KOPT-K1 (cell line): ENCODE results near the gene STX4.

Source experiments
- H3K27ac ChIP-seq: fragments of 200-600 bp; sonication (generic); 2 replicates; pipeline ENCODE4 v1.5.1; 2016; ENCODE audit warnings: antibody characterized with exemption, mild to moderate bottlenecking, low read depth, low read length; ENCODE audit not compliant: poor library complexity, severe bottlenecking
- H3K36me3 ChIP-seq: fragments of 200-600 bp; sonication (generic); 2 replicates; pipeline ENCODE4 v1.5.1; 2017; ENCODE audit warnings: antibody characterized with exemption, mild to moderate bottlenecking, low read length, moderate library complexity; ENCODE audit not compliant: insufficient read depth
- H3K9me3 ChIP-seq: fragments of 200-600 bp; sonication (generic); 2 replicates; pipeline ENCODE4 v1.5.1; 2017; ENCODE audit warnings: antibody characterized with exemption, low read length, mild to moderate bottlenecking; ENCODE audit not compliant: insufficient read depth, poor library complexity, severe bottlenecking

STX4 gene

GRCh38 chr16:31032736-31033708, at the start of gene STX4:
Gene STX4, plus strand, starts transcription at chr16:31033558. Its CDS starts 248 bp downstream, at chr16:31033806.
- Histone ChIP-seq H3K9me3 (no peaks in the 10 kb centered on the region), H3K27ac (peak within 1 kb of the TSS; percentile 55), H3K36me3 (peaks cover 4% of the 10 kb centered on the region; the same call in 1 of the 2 replicates)

GRCh38 chr16:30983898-30984610, 49.3 kb upstream of the STX4 start:
- Histone ChIP-seq H3K9me3 (no peaks in the 10 kb centered on the region), H3K36me3 (peaks cover 72% of the 10 kb centered on the region), H3K27ac (no peak overlapping the region)

GRCh38 chr16:30984669-30985400, 48.5 kb upstream of the STX4 start, which contains the start of gene HSD3B7:
Gene HSD3B7, plus strand, starts transcription at chr16:30985207. Its CDS starts 452 bp downstream, at chr16:30985659.
- peaks cover 64% of the 10 kb centered on the region for H3K36me3 ChIP-seq
- H3K27ac ChIP-seq = no peak within 1 kb of the TSS
- no peaks in the 10 kb centered on the region for H3K9me3 ChIP-seq

DNA sequence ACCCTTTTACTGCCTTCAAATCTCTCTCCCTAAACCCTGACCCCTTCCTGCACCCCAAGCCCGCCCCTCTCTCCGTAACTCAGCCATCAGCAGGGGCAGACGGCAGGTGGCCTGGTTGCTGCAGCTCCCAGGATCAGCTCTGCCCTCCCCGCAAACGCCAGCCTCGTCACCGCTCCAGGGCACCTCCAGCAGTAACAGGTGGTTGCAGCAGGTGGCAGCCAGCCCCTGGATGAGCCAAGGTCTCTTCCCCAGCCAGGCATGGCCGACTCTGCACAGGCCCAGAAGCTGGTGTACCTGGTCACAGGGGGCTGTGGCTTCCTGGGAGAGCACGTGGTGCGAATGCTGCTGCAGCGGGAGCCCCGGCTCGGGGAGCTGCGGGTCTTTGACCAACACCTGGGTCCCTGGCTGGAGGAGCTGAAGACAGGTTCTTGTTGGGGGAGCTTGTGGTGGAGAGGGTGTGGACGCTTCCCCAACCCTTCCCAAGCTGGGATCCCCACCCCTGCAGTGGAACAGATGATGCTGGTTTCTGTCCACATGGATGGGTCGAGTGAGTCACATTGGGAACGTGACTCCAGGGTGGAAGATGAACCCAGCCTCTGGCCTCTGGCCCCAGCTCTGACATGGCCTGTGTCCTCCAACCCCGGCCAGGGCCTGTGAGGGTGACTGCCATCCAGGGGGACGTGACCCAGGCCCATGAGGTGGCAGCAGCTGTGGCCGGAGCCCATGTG, 47.8 kb upstream of the STX4 start:
- H3K27ac ChIP-seq = no peak overlapping the region
- no peaks in the 10 kb centered on the region for H3K9me3 ChIP-seq
- peaks cover 57% of the 10 kb centered on the region for H3K36me3 ChIP-seq

DNA sequence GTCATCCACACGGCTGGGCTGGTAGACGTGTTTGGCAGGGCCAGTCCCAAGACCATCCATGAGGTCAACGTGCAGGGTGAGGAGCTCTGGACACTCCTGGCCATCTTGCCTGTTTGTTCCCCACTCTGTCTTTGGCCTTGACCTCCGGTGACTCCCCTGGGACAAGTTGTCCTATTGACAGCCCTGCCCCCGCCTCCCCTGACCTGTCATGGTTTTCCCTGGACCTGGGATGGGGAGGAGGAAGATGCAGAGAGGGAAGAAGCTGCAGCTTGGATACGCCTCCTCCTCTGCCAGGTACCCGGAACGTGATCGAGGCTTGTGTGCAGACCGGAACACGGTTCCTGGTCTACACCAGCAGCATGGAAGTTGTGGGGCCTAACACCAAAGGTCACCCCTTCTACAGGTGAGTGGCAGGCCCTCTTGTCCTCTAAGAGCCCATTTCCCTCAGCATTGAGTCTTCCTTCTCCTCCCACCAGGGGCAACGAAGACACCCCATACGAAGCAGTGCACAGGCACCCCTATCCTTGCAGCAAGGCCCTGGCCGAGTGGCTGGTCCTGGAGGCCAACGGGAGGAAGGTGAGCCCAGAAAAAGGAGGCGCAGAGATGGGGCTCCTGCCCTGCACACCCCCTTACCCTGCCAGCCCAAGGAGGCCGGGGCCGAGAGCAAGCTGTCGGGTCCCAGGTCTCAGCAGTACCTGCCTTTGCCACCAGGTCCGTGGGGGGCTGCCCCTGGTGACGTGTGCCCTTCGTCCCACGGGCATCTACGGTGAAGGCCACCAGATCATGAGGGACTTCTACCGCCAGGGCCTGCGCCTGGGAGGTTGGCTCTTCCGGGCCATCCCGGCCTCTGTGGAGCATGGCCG, 47.0 kb upstream of the STX4 start:
- H3K36me3 ChIP-seq = peaks cover 49% of the 10 kb centered on the region
- H3K9me3 ChIP-seq = no peaks in the 10 kb centered on the region
- no peak overlapping the region for H3K27ac ChIP-seq

DNA sequence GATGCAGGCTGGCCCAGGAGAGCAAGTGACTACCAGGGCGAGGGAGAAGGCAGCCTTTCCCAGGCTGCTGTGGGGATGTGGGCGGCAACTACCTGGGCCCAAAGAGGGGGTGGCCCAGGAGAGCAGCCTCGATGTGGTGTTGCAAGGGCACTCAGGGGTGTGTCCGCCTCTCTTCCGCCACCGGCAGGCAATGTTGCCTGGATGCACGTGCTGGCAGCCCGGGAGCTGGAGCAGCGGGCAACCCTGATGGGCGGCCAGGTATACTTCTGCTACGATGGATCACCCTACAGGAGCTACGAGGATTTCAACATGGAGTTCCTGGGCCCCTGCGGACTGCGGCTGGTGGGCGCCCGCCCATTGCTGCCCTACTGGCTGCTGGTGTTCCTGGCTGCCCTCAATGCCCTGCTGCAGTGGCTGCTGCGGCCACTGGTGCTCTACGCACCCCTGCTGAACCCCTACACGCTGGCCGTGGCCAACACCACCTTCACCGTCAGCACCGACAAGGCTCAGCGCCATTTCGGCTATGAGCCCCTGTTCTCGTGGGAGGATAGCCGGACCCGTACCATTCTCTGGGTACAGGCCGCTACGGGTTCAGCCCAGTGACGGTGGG, 45.7 kb upstream of the STX4 start:
- Histone ChIP-seq H3K9me3 (no peaks in the 10 kb centered on the region), H3K27ac (no peak overlapping the region), H3K36me3 (peaks cover 36% of the 10 kb centered on the region; the same call in 1 of the 2 replicates)

- no peak overlapping the region for H3K27ac ChIP-seq
- no peaks in the 10 kb centered on the region for H3K9me3 ChIP-seq
- H3K36me3 ChIP-seq = peaks cover 17% of the 10 kb centered on the region; the same call in 1 of the 2 replicates
These were observed 43.8 kb upstream of the STX4 start for GRCh38 chr16:30989469-30990047.

DNA sequence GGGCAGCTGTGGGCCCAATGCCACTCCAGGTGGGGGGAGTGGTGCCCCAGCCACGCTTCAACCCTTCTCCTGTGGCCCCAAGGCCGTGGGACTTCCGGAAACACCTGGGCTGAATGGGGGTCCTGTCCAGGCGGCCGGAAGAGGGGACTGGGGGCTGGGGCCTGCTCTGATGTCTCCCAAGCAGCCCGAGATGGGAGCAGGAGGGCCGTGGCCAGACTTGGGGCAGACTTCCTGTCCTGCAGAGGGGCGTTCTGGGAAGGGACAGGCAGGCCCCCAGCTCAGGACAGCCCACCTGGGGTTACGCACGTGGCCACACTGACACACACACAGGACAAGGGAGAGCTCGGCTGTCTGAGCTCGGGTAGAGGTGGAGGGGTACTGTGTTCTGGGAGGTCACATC, 43.3 kb upstream of the STX4 start:
- H3K9me3 ChIP-seq = no peaks in the 10 kb centered on the region
- H3K36me3 ChIP-seq = peaks cover 13% of the 10 kb centered on the region; the same call in 1 of the 2 replicates
- no peak overlapping the region for H3K27ac ChIP-seq

- Histone ChIP-seq H3K36me3 (peaks cover 4% of the 10 kb centered on the region; the same call in 1 of the 2 replicates), H3K9me3 (no peaks in the 10 kb centered on the region), H3K27ac (no peak overlapping the region)
These were observed 42.3 kb upstream of the STX4 start for GRCh38 chr16:30991052-30991451.

GRCh38 chr16:30992276-30992780, 41.0 kb upstream of the STX4 start:
- no peaks in the 10 kb centered on the region for H3K9me3 ChIP-seq
- no peak overlapping the region for H3K27ac ChIP-seq
- H3K36me3 ChIP-seq = no peaks in the 10 kb centered on the region; the same call in 1 of the 2 replicates

GRCh38 chr16:30992931-30993816, 40.2 kb upstream of the STX4 start:
- H3K27ac ChIP-seq = no peak overlapping the region
- H3K9me3 ChIP-seq = no peaks in the 10 kb centered on the region
- H3K36me3 ChIP-seq = no peaks in the 10 kb centered on the region

DNA sequence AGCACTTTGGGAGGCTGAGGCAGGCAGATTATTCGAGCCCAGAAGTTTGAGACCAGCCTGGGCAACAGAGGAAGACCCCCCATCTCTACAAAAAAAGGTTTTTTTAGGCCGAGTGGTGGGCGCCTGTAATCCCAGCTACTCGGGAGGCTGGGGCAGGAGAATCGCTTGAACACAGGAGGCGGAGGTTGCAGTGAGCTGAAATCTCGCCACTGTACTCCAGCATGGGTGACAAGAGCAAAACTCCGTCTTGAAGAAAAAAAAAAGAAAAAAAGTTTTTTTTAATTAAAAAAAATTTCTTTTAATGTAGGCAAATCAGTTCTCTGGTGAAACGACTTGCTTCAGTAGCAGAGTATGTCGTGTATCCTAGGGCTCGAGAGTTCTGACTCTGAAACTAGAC, 37.4 kb upstream of the STX4 start:
- no peak overlapping the region for H3K27ac ChIP-seq

More for the DNA sequence above, 37.4 kb upstream of the STX4 start:
- H3K9me3 ChIP-seq = no peaks in the 10 kb centered on the region
- H3K36me3 ChIP-seq = no peaks in the 10 kb centered on the region
